Smooth muscle cell (in vitro differentiated cells): Measurements from ENCODE around the gene VPS45. TPM values are rescaled to one million over a fixed set of nuclear protein-coding genes. Genes with fewer than 3 reads are reported as not detected.

ENCODE experiments used
- DNase-seq: peaks from one replicate; lab custom pipeline; 2025; ENCODE audit not compliant: unreplicated experiment; lab: John Stamatoyannopoulos, UW
- H2AFZ ChIP-seq: fragments of 200-600 bp; sonication (generic); 2 replicates; pipeline ENCODE4 v1.6.0; 2016; ENCODE audit warnings: antibody characterized with exemption, low read depth, mild to moderate bottlenecking
- H3F3A ChIP-seq: fragments of 200-600 bp; sonication (generic); 2 replicates; pipeline ENCODE4 v1.6.0; 2017; ENCODE audit warnings: antibody characterized with exemption, low read depth
- H3K27ac ChIP-seq: fragments of 200-600 bp; sonication (generic); 2 replicates; pipeline ENCODE4 v1.5.1; 2016; ENCODE audit warnings: low read depth, mild to moderate bottlenecking
- H3K27me3 ChIP-seq: fragments of 200-600 bp; sonication (generic); 2 replicates; pipeline ENCODE4 v1.6.1; 2016; ENCODE audit warnings: low read depth, mild to moderate bottlenecking
- H3K36me3 ChIP-seq: fragments of 200-600 bp; sonication (generic); 2 replicates; pipeline ENCODE4 v1.5.1; 2016; ENCODE audit warnings: low read depth
- H3K4me1 ChIP-seq: fragments of 200-600 bp; sonication (generic); 2 replicates; pipeline ENCODE4 v1.5.1; 2016; ENCODE audit warnings: low read depth
- H3K4me2 ChIP-seq: fragments of 200-600 bp; sonication (generic); 2 replicates; pipeline ENCODE4 v1.6.0; 2016; ENCODE audit warnings: mild to moderate bottlenecking
- H3K4me3 ChIP-seq: fragments of 200-600 bp; sonication (generic); 2 replicates; pipeline ENCODE4 v1.5.1; 2016; ENCODE audit warnings: mild to moderate bottlenecking
- H3K79me2 ChIP-seq: fragments of 200-600 bp; sonication (generic); 2 replicates; pipeline ENCODE4 v1.6.0; 2016; ENCODE audit warnings: low read depth, mild to moderate bottlenecking
- H3K9ac ChIP-seq: fragments of 200-600 bp; sonication (generic); 2 replicates; pipeline ENCODE4 v1.6.0; 2016; ENCODE audit warnings: low read depth
- H3K9me3 ChIP-seq: fragments of 200-600 bp; sonication (generic); replicated peaks from 2 replicates; pipeline ENCODE4 v1.5.1; 2016; ENCODE audit warnings: low read depth
- H4K20me1 ChIP-seq: fragments of 200-600 bp; sonication (generic); 2 replicates; pipeline ENCODE4 v1.6.0; 2016; ENCODE audit warnings: low read depth
- CTCF ChIP-seq: fragments of 200-600 bp; sonication (generic); IDR thresholded peaks from 2 replicates; pipeline ENCODE4 v1.5.1; 2017; ENCODE audit warnings: borderline replicate concordance, mild to moderate bottlenecking, antibody characterized with exemption; ENCODE audit not compliant: insufficient read depth, poor library complexity, severe bottlenecking
- WGBS: methylation state at CpG from one replicate; pipeline ENCODE4 v1.1.7; 2016; ENCODE audit warnings: low lambda C conversion rate; 5-methylcytosine and 5-hydroxymethylcytosine counted together
- polyA plus RNA-seq: library from polyadenylated mRNA; unstranded; fragments of >200 nt; fragmentation: Nextera tagmentation; extraction: Ambion mirVana; gene quantifications from 2 replicates; pipeline ENCODE4 v1.2.1, GENCODE V29; 2016
- total RNA-seq: library from RNA; depleted of rRNA; stranded (reverse); fragments of >200 nt; gene quantifications from 2 replicates; pipeline ENCODE4 v1.2.3, GENCODE V29; 2014

VPS45 gene
- total and polyA plus RNA-seq, 2 experiments from 2014 or later: 28.6 to 44.7 TPM

DNA sequence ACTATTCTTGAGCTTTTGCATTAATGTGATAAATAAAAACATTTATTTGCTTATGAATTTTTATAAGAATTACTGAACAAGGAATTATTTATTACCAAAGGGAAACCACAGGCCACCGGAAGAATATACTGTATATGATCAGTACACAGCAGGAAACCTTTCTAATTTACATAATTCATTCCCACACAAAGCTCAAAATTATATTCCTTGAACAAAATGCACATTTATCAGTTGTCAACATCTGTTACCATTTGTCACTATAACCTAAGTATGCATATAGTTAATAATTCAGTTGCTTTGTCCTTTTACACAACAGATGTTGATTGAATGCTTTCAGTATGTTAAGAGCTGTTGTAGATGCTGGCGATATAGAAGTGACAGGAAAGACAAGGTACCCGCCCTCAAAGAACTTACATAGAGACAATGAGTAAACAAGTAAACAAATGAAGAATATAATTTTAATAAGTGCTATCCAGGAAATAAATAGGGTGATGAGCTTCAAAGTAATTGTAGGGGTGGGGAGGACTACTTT, 27.2 kb downstream of the VPS45 start:
- H3K27me3 ChIP-seq: no peaks in the 10 kb centered on the region
- DNase-seq: no peak
- no peaks in the 10 kb centered on the region for H3F3A ChIP-seq
- H2AFZ ChIP-seq: no peak overlapping the region
- H3K36me3 ChIP-seq: peaks cover 28% of the 10 kb centered on the region
- TF ChIP-seq CTCF: no peak
- H3K27ac ChIP-seq: no peak overlapping the region
- H3K79me2 ChIP-seq: no peaks in the 10 kb centered on the region
- H3K4me2 ChIP-seq: no peak overlapping the region
- H3K4me3 ChIP-seq: no peak overlapping the region
- H3K9me3 ChIP-seq: no peaks in the 10 kb centered on the region
- 93% methylated on average over 3 of the region's 3 CpGs for WGBS
- no peak overlapping the region for H3K9ac ChIP-seq
- no peaks in the 10 kb centered on the region for H4K20me1 ChIP-seq
- no peaks in the 10 kb centered on the region for H3K4me1 ChIP-seq

GRCh38 chr1:150102986-150103385, 35.4 kb downstream of the VPS45 start:
- Histone ChIP-seq H3K27me3 (no peaks in the 10 kb centered on the region), H3K36me3 (peaks cover 19% of the 10 kb centered on the region), H3K4me1 (no peaks in the 10 kb centered on the region), H3K27ac (no peak overlapping the region), H3K9ac (no peak overlapping the region), H3K4me2 (no peak overlapping the region), H3K4me3 (no peak overlapping the region), H2AFZ (no peak overlapping the region), H3K79me2 (no peaks in the 10 kb centered on the region), H3F3A (no peaks in the 10 kb centered on the region), H4K20me1 (no peaks in the 10 kb centered on the region), H3K9me3 (no peaks in the 10 kb centered on the region)
- 92% methylated on average over 1 of the region's 1 CpG for WGBS
- DNase-seq: no peak
- TF ChIP-seq CTCF: no peak

DNA sequence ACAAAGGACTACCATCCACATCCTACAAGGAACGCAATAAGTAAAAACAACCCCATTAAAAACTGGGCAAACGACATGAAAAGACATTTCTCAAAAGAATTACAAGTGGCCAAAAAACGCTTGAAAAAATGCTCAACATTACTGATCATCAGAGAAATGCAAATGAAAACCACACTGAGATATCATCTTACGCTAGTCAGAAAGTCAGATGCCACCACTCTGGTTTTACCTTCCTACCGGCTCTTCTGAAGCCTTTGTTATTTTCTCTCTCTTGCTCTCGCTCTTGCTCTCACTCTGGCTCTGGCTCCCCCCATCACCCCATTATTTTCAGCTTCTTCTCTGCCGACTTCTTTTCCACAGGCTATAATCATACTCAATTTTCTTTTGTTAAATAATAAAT, 38.8 kb downstream of the VPS45 start:
- WGBS: 89% methylated on average over 7 of the region's 7 CpGs
- TF ChIP-seq CTCF: no peak

DNA sequence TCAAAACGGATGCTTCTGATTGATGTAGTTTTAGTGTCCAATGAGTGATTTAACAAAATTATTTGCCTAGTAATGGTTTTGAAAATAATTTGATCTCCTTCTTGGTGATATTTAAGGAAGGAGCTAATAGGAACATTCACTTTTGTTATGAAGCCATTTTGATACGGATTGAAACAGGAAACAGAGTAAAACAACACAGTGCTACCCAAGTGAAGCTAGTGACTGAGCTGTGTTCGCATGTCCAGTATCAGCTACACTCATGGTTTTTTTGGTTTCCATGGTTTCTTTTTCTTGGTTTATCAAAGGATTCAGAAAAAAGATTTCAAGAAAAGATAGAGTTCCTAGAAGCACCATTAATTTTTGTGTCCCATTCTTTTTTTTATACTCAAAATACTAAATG, 42.0 kb downstream of the VPS45 start:
- Histone ChIP-seq H3K9ac (no peak overlapping the region), H3K4me3 (no peak overlapping the region), H3K79me2 (no peaks in the 10 kb centered on the region), H3K9me3 (no peaks in the 10 kb centered on the region), H4K20me1 (no peaks in the 10 kb centered on the region), H3K27ac (no peak overlapping the region), H2AFZ (no peak overlapping the region), H3F3A (no peaks in the 10 kb centered on the region), H3K4me2 (no peak overlapping the region), H3K36me3 (peaks cover 16% of the 10 kb centered on the region), H3K27me3 (no peaks in the 10 kb centered on the region), H3K4me1 (no peaks in the 10 kb centered on the region)
- DNase-seq: no peak
- TF ChIP-seq CTCF: no peak
- 98% methylated on average over 3 of the region's 3 CpGs for WGBS

More for the DNA sequence above, 38.8 kb downstream of the VPS45 start:
- Histone ChIP-seq H3K4me3 (no peak overlapping the region), H3K9ac (no peak overlapping the region), H3K4me1 (no peaks in the 10 kb centered on the region), H4K20me1 (no peaks in the 10 kb centered on the region), H3K36me3 (peaks cover 5% of the 10 kb centered on the region), H3K27me3 (no peaks in the 10 kb centered on the region), H2AFZ (no peak overlapping the region), H3K79me2 (no peaks in the 10 kb centered on the region), H3K9me3 (no peaks in the 10 kb centered on the region), H3K27ac (no peak overlapping the region), H3K4me2 (no peak overlapping the region), H3F3A (no peaks in the 10 kb centered on the region)
- DNase-seq: no peak
